Kidney (tissue), 14 donors: ENCODE measurements around the gene ZFP69B. TPM values are rescaled to one million over a fixed set of nuclear protein-coding genes. Genes with fewer than 3 reads are reported as not detected.

Experiments
- DNase-seq, 5 donors: peaks; one replicate each; pipeline ENCODE4 v3.0.0-alpha.2; 2013 to 2020
- FAIRE-seq: peaks from 2 replicates; lab custom pipeline; 2012; peaks lifted over from hg19 to GRCh38; lab: Jason Lieb, UNC
- H3K27ac ChIP-seq, 2 donors: one replicate each; pipeline ENCODE4 v1.7.0; 2013; ENCODE audit warnings: low read depth in 2 of 2, low read length in 2 of 2, inconsistent platforms in 1 of 2
- H3K27me3 ChIP-seq: one replicate; pipeline ENCODE4 v1.7.1; 2013; ENCODE audit warnings: low read length, inconsistent platforms; ENCODE audit not compliant: control insufficient read depth, insufficient read depth
- H3K36me3 ChIP-seq, 3 donors: one replicate each; pipeline versions ENCODE4 v1.7.0 to v1.7.1; 2013; ENCODE audit warnings: low read length in 3 of 3, control low read depth in 1 of 3, inconsistent platforms in 1 of 3; ENCODE audit not compliant: insufficient read depth in 3 of 3, control insufficient read depth in 2 of 3
- H3K4me1 ChIP-seq, 3 donors: one replicate each; pipeline versions ENCODE4 v1.7.0 to v1.7.1; 2013; ENCODE audit warnings: low read length in 3 of 3, inconsistent platforms in 1 of 3, low read depth in 1 of 3; ENCODE audit not compliant: control insufficient read depth in 2 of 3, insufficient read depth in 2 of 3
- H3K4me3 ChIP-seq, 3 donors: one replicate each; pipeline versions ENCODE4 v1.7.0 to v1.8.1; 2013; ENCODE audit warnings: low read length in 3 of 3, control low read depth in 1 of 3, inconsistent platforms in 1 of 3
- H3K9ac ChIP-seq, 3 donors: one replicate each; pipeline versions ENCODE4 v1.7.0 to v1.7.1; 2013; ENCODE audit warnings: low read length in 3 of 3, control low read depth in 1 of 3, inconsistent platforms in 1 of 3
- H3K9me3 ChIP-seq, 3 donors: one replicate each; pipeline versions ENCODE4 v1.7.0 to v1.7.1; 2013; ENCODE audit warnings: low read length in 3 of 3, control low read depth in 1 of 3, inconsistent platforms in 1 of 3; ENCODE audit not compliant: control insufficient read depth in 2 of 3, insufficient read depth in 1 of 3
- intact Hi-C: fragments of 100-400 bp; cut with DNase I; formaldehyde crosslinking; loops from one replicate; pipeline ENCODE4 v1.11.1; 2022
- polyA plus RNA-seq: library from polyadenylated mRNA; stranded (reverse); fragments of 350-450 nt; fragmentation: Illumina TruSeq; extraction: RNeasy Lipid Tissue Mini Kit (QIAGEN cat#74804); gene quantifications from one replicate; pipeline ENCODE4 v1.2.3, GENCODE V29; 2014; ENCODE audit warnings: low read depth, low replicate concordance; ENCODE audit not compliant: insufficient read depth
- total RNA-seq: library from RNA; stranded (reverse); fragmentation: NEBNext Ultra II Directional; extraction: Animal tissue kit (Norgen Biotek cat#: 25700); gene quantifications from one replicate; pipeline ENCODE4 v1.2.1, GENCODE V29; 2021
- TF ChIP-seq, protein P1 (sequence below): IDR thresholded peaks from 3 replicates; pipeline ENCODE4 v1.5.1; 2012; ENCODE audit warnings: mild to moderate bottlenecking, moderate library complexity, borderline replicate concordance; ENCODE audit not compliant: insufficient read depth; ENCODE audit errors: extremely low read depth
- donor health status: control.
- donor health status: control.
- donor health status: control.
- donor health status: control.
- donor health status: control.
- donor health status: DM: yes; HTN: yes; CAD: no.
- donor health status: Normal renal cell carcinoma (clear cell type).

Gene ZFP69B
- total and polyA plus RNA-seq, 2 donors from 2014 or later = 0.62 to 2.1 TPM

GRCh38 chr1:40425198-40425597, 25.1 kb upstream of the ZFP69B start:
- intact Hi-C loops = no loop called here
- TF ChIP-seq, protein P1, sequence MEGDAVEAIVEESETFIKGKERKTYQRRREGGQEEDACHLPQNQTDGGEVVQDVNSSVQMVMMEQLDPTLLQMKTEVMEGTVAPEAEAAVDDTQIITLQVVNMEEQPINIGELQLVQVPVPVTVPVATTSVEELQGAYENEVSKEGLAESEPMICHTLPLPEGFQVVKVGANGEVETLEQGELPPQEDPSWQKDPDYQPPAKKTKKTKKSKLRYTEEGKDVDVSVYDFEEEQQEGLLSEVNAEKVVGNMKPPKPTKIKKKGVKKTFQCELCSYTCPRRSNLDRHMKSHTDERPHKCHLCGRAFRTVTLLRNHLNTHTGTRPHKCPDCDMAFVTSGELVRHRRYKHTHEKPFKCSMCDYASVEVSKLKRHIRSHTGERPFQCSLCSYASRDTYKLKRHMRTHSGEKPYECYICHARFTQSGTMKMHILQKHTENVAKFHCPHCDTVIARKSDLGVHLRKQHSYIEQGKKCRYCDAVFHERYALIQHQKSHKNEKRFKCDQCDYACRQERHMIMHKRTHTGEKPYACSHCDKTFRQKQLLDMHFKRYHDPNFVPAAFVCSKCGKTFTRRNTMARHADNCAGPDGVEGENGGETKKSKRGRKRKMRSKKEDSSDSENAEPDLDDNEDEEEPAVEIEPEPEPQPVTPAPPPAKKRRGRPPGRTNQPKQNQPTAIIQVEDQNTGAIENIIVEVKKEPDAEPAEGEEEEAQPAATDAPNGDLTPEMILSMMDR = no peak
- no peaks in the 10 kb centered on the region for H3K9me3 ChIP-seq
- FAIRE-seq (no peak), DNase-seq (no peak)
- H3K4me1 ChIP-seq = no peaks in the 10 kb centered on the region
- no peak overlapping the region for H3K9ac ChIP-seq
- peaks cover 0 to 3% (median 0%) of the 10 kb centered on the region in 3 donors for H3K36me3 ChIP-seq
- no peaks in the 10 kb centered on the region for H3K27me3 ChIP-seq
- H3K27ac ChIP-seq = no peak overlapping the region
- no peak overlapping the region for H3K4me3 ChIP-seq

DNA sequence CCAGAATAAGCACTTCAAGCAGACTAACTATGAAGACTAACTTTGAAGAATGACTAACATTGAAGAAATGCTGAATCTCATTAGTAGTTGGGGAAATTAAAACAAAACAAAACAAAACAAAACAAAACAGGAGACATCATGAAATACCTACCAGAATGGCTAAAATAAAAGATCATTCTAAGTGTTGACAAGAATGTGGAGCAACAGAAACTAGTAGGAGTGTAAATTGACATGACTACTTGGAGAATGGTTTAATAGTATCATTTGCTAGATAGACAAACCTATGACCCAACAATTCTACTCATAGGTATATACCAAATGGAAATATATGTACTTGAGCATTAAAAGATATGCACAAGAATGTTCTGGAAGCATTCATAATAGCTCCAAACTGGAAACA, 18.9 kb upstream of the ZFP69B start:
- DNase-seq (no peak), FAIRE-seq (no peak)
- intact Hi-C loops = no loop called here

GRCh38 chr1:40432644-40433390, 17.5 kb upstream of the ZFP69B start:
- Histone ChIP-seq H3K27me3 (no peaks in the 10 kb centered on the region), H3K4me1 (no peaks in the 10 kb centered on the region), H3K36me3 (no peaks in the 10 kb centered on the region), H3K4me3 (no peak overlapping the region), H3K9me3 (no peaks in the 10 kb centered on the region), H3K27ac (no peak overlapping the region), H3K9ac (no peak overlapping the region)
- TF ChIP-seq, protein P1 = no peak
- intact Hi-C loops = no loop called here
- FAIRE-seq (no peak), DNase-seq (no peak)

More for the DNA sequence above, 18.9 kb upstream of the ZFP69B start:
- no peaks in the 10 kb centered on the region for H3K36me3 ChIP-seq
- no peaks in the 10 kb centered on the region for H3K4me1 ChIP-seq
- no peak overlapping the region for H3K4me3 ChIP-seq
- H3K9me3 ChIP-seq = no peaks in the 10 kb centered on the region
- TF ChIP-seq, protein P1 = no peak
- no peaks in the 10 kb centered on the region for H3K27me3 ChIP-seq
- no peak overlapping the region for H3K9ac ChIP-seq
- no peak overlapping the region for H3K27ac ChIP-seq
